NCI-H1092 (cell line): ENCODE data around the gene KCNN1.
A peak's percentile ranks its signal among the peaks of the same experiment; 100 is the strongest.
"Not testable (repeated sequence)": the region's sequence is repeated elsewhere in the genome, so short reads cannot be mapped to it uniquely, and the experiment has no call there.

Experiments
- DNase-seq: peaks from one replicate; lab custom pipeline; 2025; lab: John Stamatoyannopoulos, UW

The KCNN1 gene

DNA sequence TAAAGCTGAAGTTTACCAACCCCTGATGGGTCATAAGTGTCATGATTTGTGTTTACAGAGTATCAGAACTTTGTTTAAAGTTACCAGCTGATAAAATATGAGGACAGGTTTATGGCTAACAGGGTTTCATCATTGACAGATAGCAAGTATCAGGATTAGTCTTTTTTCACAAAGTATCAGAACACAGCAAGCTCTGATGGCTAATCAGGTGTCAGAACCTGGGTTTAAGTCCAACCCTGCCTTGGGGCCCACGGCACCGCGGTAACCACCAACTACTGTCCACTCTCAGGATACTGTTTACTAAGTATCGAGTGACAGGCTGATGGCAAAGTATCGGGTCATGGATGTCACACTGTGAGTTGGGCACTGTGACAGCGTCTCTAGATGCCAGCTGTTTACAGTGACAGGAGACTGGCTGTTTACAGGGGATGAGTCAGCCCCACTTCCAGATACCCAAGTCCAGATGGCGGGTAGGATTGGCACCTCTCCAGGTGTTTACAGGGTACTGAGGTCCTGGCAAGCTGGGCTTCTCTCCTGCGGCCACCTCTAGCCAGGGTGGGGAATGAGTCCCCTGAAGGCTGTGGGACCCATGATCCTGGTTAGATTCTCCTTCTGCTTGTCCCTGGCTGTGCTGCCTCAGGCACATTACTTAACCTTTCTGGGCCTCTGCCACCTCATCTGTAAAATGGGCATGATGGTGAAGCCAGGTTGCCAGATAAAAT lies 62.9 kb downstream of the KCNN1 start:
- peak; percentile 76 for DNase-seq

GRCh38 chr19:18031401-18031800 lies 64.5 kb downstream of the KCNN1 start:
- not testable (repeated sequence) for DNase-seq

GRCh38 chr19:18032102-18032501 lies 65.2 kb downstream of the KCNN1 start:
- DNase-seq, result not testable (repeated sequence)

- no peak for DNase-seq
These were observed 74.1 kb downstream of the KCNN1 start for GRCh38 chr19:18041054-18041453.

DNA sequence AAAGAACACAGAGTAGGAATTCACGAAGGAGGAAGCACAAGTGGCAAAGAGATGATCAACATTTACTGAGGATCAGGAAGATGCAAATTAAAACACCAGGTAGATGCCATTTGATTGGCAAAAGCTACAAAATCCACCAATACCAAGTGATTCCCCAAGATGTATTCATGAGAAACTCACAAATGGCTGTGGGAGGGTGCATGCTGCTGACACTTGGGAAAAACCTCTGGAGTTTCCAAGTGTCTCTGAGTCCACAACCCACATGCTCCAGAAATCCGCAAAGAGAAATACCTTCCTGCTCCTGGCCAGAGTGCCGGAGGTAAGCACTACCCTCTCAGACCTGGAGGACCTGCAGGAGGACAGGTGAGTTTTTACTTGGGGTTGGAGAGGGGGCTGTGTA lies 76.8 kb downstream of the KCNN1 start:
- DNase-seq, result no peak

GRCh38 chr19:18044825-18045304 lies 78.0 kb downstream of the KCNN1 start:
- DNase-seq, result peak; percentile 31

GRCh38 chr19:18045307-18046050 lies 78.6 kb downstream of the KCNN1 start:
- DNase-seq, result no peak

DNA sequence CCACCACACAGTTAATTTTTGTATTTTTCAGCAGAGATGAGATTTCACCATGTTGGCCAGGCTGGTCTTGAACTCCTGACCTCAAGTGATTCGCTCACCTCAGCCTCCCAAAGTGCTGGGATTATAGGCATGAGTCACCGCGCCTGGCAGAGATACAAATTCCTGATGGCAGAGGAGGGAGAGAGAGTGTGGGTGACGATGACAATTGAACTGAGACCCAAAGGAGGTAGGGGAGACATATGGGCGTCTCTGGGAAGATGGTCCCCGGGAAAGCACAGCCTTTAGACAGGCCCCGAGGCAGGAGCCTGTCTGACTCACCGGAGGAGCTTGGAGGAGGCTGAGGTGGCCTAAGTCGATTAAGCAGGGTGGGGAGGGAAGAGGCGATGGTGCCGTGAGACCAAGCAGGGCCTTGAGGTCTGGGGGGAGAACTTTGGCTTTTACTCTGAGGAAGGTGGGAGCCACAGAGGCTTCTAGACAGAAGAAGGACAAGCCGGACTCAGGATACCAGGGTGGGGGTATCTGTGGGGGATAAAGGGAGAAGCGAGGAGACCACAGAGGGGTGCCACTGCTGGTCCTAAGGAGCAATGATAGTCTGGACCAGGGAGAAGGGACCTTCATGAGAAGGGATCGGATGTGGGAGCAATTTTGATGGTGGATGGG lies 79.3 kb downstream of the KCNN1 start:
- no peak for DNase-seq

DNA sequence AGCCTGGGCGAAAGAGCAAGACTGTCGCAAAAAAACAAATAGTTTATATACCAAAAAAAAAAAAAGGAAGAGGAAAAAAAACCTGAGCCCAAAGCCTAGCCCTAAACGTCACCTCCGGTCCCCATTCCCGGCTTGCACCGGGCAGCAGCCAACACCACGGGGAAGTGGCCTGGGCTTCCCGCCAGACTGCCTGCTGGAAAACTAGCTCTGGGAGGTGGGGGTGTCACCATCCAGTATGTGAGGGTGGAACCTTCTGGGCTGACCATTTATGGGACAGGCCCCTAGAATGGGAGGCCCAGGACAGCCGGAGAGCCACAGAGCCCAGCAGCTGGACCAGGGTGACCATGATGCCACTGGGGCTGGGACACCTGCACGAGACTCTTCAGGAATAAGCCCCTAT lies 82.5 kb downstream of the KCNN1 start:
- DNase-seq, result no peak
